Measurements from ENCODE around the gene OXNAD1.
A peak's percentile ranks its signal among the peaks of the same experiment; 100 is the strongest.

Gene OXNAD1

GRCh38 chr3:16264708-16265454 is at the start of gene OXNAD1, which contains the start of gene DPH3:
Gene OXNAD1, plus strand, starts transcription at chr3:16265212. Its CDS starts 5,741 bp downstream, at chr3:16270953.
Gene DPH3, minus strand, starts transcription at chr3:16264943. Its CDS starts 67 bp downstream, at chr3:16264876.
- DNase-seq (ENCODE audit: low spot score): peak; percentile 99

- DNase-seq (ENCODE audit: low spot score): no peak
These were observed 48.6 kb upstream of the OXNAD1 start for GRCh38 chr3:16216373-16216935.

- no peak for DNase-seq (ENCODE audit: low spot score)
These were observed 45.2 kb upstream of the OXNAD1 start for GRCh38 chr3:16219777-16220176.

- no peak for DNase-seq (ENCODE audit: low spot score)
These were observed 43.0 kb upstream of the OXNAD1 start for GRCh38 chr3:16221990-16222389.

- DNase-seq (ENCODE audit: low spot score): no peak
These were observed 42.5 kb upstream of the OXNAD1 start for GRCh38 chr3:16222547-16222946.

GRCh38 chr3:16224325-16224724 is 40.7 kb upstream of the OXNAD1 start:
- no peak for DNase-seq (ENCODE audit: low spot score)

- no peak for DNase-seq (ENCODE audit: low spot score)
These were observed 37.4 kb upstream of the OXNAD1 start for GRCh38 chr3:16227566-16227965.

- DNase-seq (ENCODE audit: low spot score): no peak
These were observed 35.3 kb upstream of the OXNAD1 start for GRCh38 chr3:16229681-16230080.

GRCh38 chr3:16231983-16232382 is 33.0 kb upstream of the OXNAD1 start:
- no peak for DNase-seq (ENCODE audit: low spot score)

GRCh38 chr3:16233806-16234205 is 31.2 kb upstream of the OXNAD1 start:
- no peak for DNase-seq (ENCODE audit: low spot score)

GRCh38 chr3:16234281-16234680 is 30.7 kb upstream of the OXNAD1 start:
- DNase-seq (ENCODE audit: low spot score): no peak

- DNase-seq (ENCODE audit: low spot score): no peak
These were observed 28.9 kb upstream of the OXNAD1 start for GRCh38 chr3:16236030-16236639.

- DNase-seq (ENCODE audit: low spot score): no peak
These were observed 28.1 kb upstream of the OXNAD1 start for GRCh38 chr3:16236856-16237393.

- peak; percentile 10 for DNase-seq (ENCODE audit: low spot score)
These were observed 25.8 kb upstream of the OXNAD1 start for GRCh38 chr3:16239086-16239770.

GRCh38 chr3:16239780-16240179 is 25.2 kb upstream of the OXNAD1 start:
- DNase-seq (ENCODE audit: low spot score): no peak

- peak; percentile 80 for DNase-seq (ENCODE audit: low spot score)
These were observed 24.6 kb upstream of the OXNAD1 start for GRCh38 chr3:16240229-16241023.

- no peak for DNase-seq (ENCODE audit: low spot score)
These were observed 23.8 kb upstream of the OXNAD1 start for GRCh38 chr3:16241225-16241624.

- no peak for DNase-seq (ENCODE audit: low spot score)
These were observed 22.8 kb upstream of the OXNAD1 start for GRCh38 chr3:16242177-16242576.

GRCh38 chr3:16243706-16244490 is 21.1 kb upstream of the OXNAD1 start:
- peak; percentile 16 for DNase-seq (ENCODE audit: low spot score)

- no peak for DNase-seq (ENCODE audit: low spot score)
These were observed 19.4 kb upstream of the OXNAD1 start for GRCh38 chr3:16245609-16246008.

Measured in GM03348 (cell line).